Keratinocyte (primary cell): ENCODE data around the gene VN1R2.

Experiments
- EZH2 ChIP-seq: IDR thresholded peaks from one replicate; pipeline ENCODE4 v1.6.1; 2012; ENCODE audit warnings: inconsistent platforms, mild to moderate bottlenecking, low read length, moderate library complexity
- TF ChIP-seq, protein P1 (sequence below), 3 experiments: IDR thresholded peaks in 1 of 3; conservative IDR thresholded peaks in 1 of 3; optimal IDR thresholded peaks in 1 of 3; 2 replicates in 2 of 3; 3 replicates in 1 of 3; pipeline versions ENCODE3 to v1.5.1; 2011; ENCODE audit warnings: low read length in 3 of 3, mild to moderate bottlenecking in 3 of 3, moderate library complexity in 2 of 3, control low read depth in 1 of 3, inconsistent platforms in 1 of 3; ENCODE audit not compliant: insufficient read depth in 2 of 3; ENCODE audit errors: extremely low read depth in 1 of 3

DNA sequence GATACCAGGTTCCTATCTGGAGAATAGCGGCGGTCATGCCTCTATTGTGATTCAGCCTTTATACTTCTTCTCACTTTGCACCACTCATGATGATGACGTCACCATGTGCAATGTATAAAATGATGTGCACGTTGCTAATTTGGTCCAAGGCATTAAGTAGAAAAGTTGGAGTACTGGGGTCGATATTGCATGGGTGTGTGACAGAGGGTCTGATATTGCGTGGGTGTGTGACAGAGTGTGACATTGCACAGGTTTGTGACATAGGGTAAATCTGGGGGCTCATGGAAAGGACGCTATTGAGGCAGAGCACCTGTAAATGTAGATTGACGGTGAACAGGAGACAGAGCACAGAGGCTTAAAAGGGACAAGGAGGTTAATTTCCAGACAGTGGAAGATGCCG is 14.0 kb downstream of the VN1R2 start:
- TF ChIP-seq, protein P1, sequence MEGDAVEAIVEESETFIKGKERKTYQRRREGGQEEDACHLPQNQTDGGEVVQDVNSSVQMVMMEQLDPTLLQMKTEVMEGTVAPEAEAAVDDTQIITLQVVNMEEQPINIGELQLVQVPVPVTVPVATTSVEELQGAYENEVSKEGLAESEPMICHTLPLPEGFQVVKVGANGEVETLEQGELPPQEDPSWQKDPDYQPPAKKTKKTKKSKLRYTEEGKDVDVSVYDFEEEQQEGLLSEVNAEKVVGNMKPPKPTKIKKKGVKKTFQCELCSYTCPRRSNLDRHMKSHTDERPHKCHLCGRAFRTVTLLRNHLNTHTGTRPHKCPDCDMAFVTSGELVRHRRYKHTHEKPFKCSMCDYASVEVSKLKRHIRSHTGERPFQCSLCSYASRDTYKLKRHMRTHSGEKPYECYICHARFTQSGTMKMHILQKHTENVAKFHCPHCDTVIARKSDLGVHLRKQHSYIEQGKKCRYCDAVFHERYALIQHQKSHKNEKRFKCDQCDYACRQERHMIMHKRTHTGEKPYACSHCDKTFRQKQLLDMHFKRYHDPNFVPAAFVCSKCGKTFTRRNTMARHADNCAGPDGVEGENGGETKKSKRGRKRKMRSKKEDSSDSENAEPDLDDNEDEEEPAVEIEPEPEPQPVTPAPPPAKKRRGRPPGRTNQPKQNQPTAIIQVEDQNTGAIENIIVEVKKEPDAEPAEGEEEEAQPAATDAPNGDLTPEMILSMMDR (optimal IDR thresholded peaks at IDR 0.05 in 1 of 3, IDR thresholded peaks at IDR 0.05 in 1 of 3, conservative IDR thresholded peaks at IDR 0.05 in 1 of 3; ENCODE audit: extremely low read depth in 1 of 3, insufficient read depth in 2 of 3, low read length in 3 of 3), result no peak
- TF ChIP-seq EZH2, result no peak
